Lower lobe of right lung (tissue), 2 donors: ENCODE measurements around the gene OR2T27. TPM values are rescaled to one million over a fixed set of nuclear protein-coding genes. Genes with fewer than 3 reads are reported as not detected.
"Not testable (repeated sequence)": the region's sequence is repeated elsewhere in the genome, so short reads cannot be mapped to it uniquely, and the experiment has no call there.

ENCODE experiments used
- ATAC-seq, 2 donors: fragments of 200-7000 bp; cut with Tn5 transposase; one replicate each; pipeline ENCODE4 v1.9.1; 2020 to 2022; ENCODE audit warnings: mild to moderate bottlenecking in 2 of 2, moderate library complexity in 2 of 2
- DNase-seq: peaks from one replicate; pipeline ENCODE4 v3.0.0-alpha.2; 2020
- H3K27ac ChIP-seq: fragments of 200-600 bp; one replicate; pipeline ENCODE4 v1.8.0; 2022
- H3K27me3 ChIP-seq: fragments of 200-600 bp; one replicate; pipeline ENCODE4 v1.8.0; 2022; ENCODE audit warnings: low read depth
- H3K36me3 ChIP-seq: fragments of 200-600 bp; one replicate; pipeline ENCODE4 v1.8.0; 2022; ENCODE audit warnings: mild to moderate bottlenecking
- H3K4me1 ChIP-seq: fragments of 200-600 bp; one replicate; pipeline ENCODE4 v1.8.0; 2022
- H3K4me3 ChIP-seq: fragments of 200-600 bp; one replicate; pipeline ENCODE4 v1.8.0; 2022; ENCODE audit warnings: mild to moderate bottlenecking
- H3K9me3 ChIP-seq: fragments of 200-600 bp; one replicate; pipeline ENCODE4 v1.8.0; 2022
- intact Hi-C: fragments of 100-400 bp; cut with DNase I; formaldehyde crosslinking; loops from one replicate; pipeline ENCODE4 v1.11.0; 2022
- total RNA-seq: library from RNA; stranded (reverse); fragmentation: NEBNext Ultra II Directional; extraction: Animal tissue kit (Norgen Biotek cat#: 25700); gene quantifications from one replicate; pipeline ENCODE4 v1.2.1, GENCODE V29; 2021
- TF ChIP-seq, protein P1 (sequence below): fragments of 200-600 bp; IDR thresholded peaks from one replicate; pipeline ENCODE4 v1.8.0; 2022; ENCODE audit warnings: antibody characterized with exemption, mild to moderate bottlenecking
- donor health status: DM: no; HTN: yes; CAD: no; lungs with severe emphysema.

Gene OR2T27
- total RNA-seq, 1 donor from 2014 or later: not detected

DNA sequence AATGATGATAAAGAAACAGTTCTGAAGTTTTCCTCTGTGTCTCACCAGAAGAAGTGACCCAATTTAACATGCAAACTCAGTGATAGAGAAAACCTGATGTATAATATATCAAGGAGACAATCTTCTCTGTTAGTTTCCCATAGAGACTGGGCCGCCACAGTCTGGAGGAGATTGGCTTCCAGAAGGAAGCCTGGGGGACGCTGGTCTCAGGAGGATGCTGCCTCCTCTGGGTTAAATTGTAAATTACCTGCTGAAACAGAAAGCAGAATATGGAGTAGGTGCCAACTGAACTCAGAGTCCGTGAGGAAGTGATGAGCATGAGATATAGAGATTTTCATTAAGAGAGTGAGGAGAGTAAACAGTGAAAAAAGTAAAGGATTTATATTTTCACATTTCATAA, 31.5 kb upstream of the OR2T27 start:
- Histone ChIP-seq H3K4me1 (no peaks in the 10 kb centered on the region), H3K4me3 (no peak overlapping the region), H3K27ac (no peak overlapping the region), H3K27me3 (no peaks in the 10 kb centered on the region), H3K36me3 (no peaks in the 10 kb centered on the region), H3K9me3 (no peaks in the 10 kb centered on the region)
- DNase-seq (no peak), ATAC-seq (no peak)
- TF ChIP-seq, protein P1, sequence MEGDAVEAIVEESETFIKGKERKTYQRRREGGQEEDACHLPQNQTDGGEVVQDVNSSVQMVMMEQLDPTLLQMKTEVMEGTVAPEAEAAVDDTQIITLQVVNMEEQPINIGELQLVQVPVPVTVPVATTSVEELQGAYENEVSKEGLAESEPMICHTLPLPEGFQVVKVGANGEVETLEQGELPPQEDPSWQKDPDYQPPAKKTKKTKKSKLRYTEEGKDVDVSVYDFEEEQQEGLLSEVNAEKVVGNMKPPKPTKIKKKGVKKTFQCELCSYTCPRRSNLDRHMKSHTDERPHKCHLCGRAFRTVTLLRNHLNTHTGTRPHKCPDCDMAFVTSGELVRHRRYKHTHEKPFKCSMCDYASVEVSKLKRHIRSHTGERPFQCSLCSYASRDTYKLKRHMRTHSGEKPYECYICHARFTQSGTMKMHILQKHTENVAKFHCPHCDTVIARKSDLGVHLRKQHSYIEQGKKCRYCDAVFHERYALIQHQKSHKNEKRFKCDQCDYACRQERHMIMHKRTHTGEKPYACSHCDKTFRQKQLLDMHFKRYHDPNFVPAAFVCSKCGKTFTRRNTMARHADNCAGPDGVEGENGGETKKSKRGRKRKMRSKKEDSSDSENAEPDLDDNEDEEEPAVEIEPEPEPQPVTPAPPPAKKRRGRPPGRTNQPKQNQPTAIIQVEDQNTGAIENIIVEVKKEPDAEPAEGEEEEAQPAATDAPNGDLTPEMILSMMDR: no peak
- intact Hi-C loops: no loop called here

DNA sequence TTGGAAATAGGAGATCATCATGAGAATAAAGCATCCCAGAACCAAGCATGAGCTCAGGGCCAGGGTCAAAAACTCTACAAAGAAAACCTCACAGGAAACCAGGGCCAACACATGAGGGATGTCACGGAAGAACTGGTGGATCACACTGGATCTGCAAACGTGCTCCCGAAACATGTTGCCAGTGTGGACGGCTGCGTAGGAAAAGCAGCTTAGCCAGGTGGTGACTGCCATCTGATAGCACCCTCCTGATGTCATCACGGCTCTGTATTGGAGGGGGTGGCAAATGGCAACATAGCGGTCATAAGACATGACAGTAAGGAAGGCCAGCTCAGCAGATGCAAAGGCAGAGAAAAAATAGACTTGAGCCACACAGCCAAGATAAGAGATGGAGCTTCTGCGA, 26.3 kb upstream of the OR2T27 start:
- H3K27me3 ChIP-seq: no peaks in the 10 kb centered on the region
- H3K36me3 ChIP-seq: no peaks in the 10 kb centered on the region
- H3K4me3 ChIP-seq: no peak overlapping the region
- DNase-seq (no peak), ATAC-seq (no peak)
- no peaks in the 10 kb centered on the region for H3K4me1 ChIP-seq
- no peaks in the 10 kb centered on the region for H3K9me3 ChIP-seq
- no peak overlapping the region for H3K27ac ChIP-seq
- intact Hi-C loops: no loop called here
- TF ChIP-seq, protein P1: no peak

DNA sequence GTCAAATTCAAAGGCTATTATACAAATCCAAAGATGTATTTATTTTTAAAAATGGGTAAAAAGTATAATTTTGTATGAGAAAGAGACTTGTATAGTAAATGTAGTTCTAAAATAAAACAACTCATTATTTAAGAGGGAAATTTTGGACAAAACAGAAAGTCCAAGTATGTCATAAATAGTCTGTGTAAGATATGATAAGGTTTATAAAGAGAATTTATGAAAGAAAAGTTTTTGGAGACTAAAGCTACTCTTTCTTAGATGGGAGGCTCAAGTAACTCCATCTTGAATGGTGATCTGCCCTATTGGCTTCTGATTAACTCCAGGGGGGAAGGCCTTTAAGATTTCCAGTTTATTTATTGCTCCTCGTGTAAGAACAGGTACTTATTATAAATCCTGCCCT, 14.7 kb upstream of the OR2T27 start:
- Histone ChIP-seq H3K4me3 (no peak overlapping the region), H3K9me3 (peaks cover 5% of the 10 kb centered on the region), H3K36me3 (no peaks in the 10 kb centered on the region), H3K27me3 (no peaks in the 10 kb centered on the region), H3K27ac (no peak overlapping the region), H3K4me1 (no peaks in the 10 kb centered on the region)
- TF ChIP-seq, protein P1: no peak
- ATAC-seq: no peak
- no peak for DNase-seq
- intact Hi-C loops: no loop called here

DNA sequence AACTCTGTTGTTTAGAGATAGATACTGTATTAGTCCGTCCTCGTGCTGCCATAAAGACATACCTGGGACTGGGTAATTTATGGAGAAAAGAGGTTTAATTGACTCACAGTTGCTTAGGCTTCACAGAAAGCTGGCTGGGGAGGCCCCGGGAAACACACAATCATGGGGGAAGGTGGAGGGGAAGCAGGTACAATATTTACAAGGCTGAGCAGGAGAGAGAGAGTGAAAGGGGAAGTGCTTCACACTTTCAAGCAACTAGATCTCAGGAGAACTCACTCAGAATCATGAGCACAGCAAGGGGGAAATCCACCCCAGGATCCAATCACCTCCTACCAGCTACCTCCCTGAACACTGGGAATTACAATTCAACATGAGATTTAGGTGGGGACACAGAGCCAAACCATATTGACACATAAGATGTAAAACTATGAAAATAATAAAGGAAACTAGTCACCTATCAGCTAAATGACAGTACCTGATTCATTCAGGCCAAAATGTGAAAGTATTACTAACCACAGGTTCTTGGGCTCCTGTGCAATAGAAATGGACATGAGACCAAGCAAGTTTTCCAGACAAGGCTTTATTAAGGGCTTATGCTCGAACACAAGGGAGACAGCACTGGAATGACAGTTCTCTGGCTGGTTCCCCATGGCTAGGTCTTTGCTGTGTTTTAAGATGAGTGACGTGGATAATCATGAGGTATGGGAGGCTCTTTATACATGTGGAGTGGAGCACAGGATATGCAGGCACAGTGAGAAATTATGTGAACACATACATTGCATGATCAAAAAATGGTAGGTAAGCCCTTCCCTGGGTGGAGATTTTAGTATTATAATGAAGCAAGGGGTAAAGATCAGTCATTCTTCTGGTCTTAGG, 8.4 kb upstream of the OR2T27 start:
- H3K4me3 ChIP-seq, H3K4me1 ChIP-seq, H3K36me3 ChIP-seq, H3K27me3 ChIP-seq, intact Hi-C loops, H3K9me3 ChIP-seq, H3K27ac ChIP-seq, ATAC-seq, DNase-seq: not testable (repeated sequence)

DNA sequence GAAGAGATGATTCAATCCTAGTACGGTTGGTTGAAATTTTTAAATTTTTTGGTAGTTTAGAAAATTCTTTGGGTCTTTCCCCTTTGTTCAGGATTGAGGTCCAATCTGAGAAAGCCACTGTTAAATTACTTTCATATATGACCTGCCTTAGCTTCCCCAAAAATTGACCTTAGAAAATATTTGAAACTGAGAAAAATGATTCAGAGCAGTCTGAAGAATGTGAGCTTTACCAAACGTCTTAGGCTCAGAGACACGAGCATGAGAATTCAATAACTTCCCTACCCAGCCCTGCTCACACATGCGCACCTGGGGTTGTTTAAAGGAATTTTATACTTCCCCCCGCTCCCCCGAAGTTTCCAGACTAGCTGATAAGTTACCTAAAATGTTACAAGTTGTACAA, 1.5 kb upstream of the OR2T27 start:
- intact Hi-C loops, H3K27me3 ChIP-seq, H3K36me3 ChIP-seq, H3K4me3 ChIP-seq, DNase-seq, ATAC-seq, H3K4me1 ChIP-seq, H3K9me3 ChIP-seq, H3K27ac ChIP-seq: not testable (repeated sequence)

DNA sequence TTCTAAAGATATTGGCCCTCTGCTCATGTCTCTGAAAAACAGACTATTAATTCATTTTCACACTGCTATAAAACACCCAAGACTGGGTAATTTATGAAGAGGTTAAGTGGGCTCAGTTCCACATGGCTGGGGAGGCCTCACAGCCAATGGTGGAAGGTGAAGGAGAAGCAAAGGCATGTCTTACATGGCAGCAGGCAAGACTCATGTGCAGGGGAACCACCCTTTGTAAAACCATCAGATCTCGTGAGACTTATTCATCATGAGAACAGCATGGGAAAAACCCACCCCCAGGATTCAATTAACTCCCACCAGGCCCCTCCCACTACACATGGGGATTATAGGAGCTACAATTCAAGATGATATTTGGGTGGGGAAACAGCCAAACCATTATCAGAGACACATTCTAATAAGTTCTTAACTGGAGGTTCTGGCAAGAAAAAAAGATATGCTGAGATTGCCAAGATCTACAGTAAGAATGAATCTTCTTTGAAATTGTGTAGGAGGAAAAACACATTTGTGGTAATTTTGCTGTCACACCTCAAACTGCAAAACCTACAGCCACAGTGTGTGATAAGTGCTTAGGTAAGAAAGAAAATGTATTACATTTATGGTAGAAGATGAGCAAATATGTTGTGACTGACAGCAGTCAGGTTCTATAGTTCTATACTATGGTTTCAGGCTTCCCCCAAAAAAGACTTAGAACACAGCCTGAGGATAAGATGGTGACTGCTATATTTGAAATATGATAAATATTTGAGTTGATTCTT, 6.4 kb downstream of the OR2T27 start:
- H3K4me3 ChIP-seq, H3K27ac ChIP-seq, DNase-seq, intact Hi-C loops, H3K9me3 ChIP-seq, H3K36me3 ChIP-seq, H3K4me1 ChIP-seq, H3K27me3 ChIP-seq, ATAC-seq: not testable (repeated sequence)

DNA sequence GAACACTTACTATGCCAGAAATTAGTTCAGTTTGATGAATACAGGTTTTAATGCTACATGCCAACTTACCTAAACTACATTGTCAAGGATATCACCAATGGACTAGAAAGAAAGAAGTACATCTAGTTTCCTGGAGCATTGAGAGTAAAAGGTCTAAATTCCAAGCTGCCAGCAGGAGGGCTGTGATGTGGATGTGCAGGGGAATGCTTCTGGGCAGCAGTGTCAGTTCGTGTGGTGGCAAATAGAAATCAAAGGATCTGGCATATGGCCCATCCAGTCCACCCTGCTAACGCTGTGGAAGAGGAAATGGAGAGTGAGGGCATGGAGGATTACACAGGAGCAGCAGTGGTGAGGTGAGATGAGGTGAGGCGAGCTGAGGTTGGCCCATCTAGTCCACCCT, 10.2 kb downstream of the OR2T27 start, which contains the start of gene OR2T35:
Gene OR2T35, minus strand, starts transcription at position 101 of the 400 bp plus-strand sequence. CDS start 6,020 bp downstream, outside the sequence.
- H3K9me3 ChIP-seq, ATAC-seq, H3K4me1 ChIP-seq, H3K36me3 ChIP-seq, H3K4me3 ChIP-seq, intact Hi-C loops, H3K27me3 ChIP-seq, DNase-seq, H3K27ac ChIP-seq: not testable (repeated sequence)

DNA sequence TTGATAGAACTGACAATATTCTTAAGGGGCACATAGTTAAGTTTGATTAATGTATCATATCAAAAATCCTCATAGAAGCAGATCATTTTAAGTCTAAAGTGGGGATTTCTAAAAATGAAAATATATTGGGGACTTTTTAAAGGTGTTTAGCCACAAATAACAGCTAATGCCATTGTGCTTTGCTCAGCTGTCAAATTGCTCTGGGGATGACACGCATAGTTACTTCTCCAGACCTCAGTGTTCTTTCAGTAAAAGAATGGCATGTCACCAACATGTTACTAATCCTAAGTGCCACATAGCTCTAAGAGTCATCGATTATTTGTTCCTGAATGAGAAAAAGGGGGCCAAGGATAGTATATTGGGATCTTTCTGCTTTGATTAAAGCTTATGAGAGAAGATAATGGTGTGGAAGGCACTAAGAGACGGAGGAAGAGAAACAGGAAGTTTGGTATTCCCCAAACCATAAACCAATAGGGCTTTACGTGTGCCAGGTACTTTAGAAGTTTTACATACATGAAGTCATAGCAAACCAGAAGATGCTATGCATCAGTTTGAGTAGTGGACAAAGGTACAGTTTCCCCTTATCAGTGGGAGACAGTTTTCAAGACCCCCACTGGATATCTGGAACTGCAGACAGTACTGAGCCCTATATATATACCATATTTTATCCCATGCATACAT, 12.2 kb downstream of the OR2T27 start:
- H3K4me1 ChIP-seq, intact Hi-C loops, DNase-seq, H3K4me3 ChIP-seq, H3K27me3 ChIP-seq, H3K9me3 ChIP-seq, H3K36me3 ChIP-seq, H3K27ac ChIP-seq, ATAC-seq: not testable (repeated sequence)

DNA sequence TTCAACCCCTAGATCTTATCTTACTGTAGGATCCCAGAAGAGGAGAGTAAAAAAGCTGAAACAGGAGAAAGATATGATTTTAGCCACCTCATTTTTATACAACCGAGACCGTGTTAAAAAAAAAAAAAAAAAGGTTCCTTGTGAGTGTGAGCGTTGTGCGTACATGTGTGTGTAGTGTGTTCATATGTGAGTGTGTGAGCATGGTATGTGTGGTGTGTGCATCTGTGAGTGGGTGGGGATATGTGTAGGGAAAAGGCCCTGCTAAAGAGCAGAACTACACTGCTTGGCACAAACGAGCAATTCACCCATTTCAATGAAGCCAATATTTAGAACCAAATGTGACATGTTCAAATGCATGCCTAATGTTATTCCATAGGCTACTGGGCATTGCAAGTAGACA, 13.7 kb downstream of the OR2T27 start:
- H3K4me1 ChIP-seq, H3K27me3 ChIP-seq, H3K27ac ChIP-seq, intact Hi-C loops, H3K4me3 ChIP-seq, DNase-seq, H3K36me3 ChIP-seq, H3K9me3 ChIP-seq, ATAC-seq: not testable (repeated sequence)

DNA sequence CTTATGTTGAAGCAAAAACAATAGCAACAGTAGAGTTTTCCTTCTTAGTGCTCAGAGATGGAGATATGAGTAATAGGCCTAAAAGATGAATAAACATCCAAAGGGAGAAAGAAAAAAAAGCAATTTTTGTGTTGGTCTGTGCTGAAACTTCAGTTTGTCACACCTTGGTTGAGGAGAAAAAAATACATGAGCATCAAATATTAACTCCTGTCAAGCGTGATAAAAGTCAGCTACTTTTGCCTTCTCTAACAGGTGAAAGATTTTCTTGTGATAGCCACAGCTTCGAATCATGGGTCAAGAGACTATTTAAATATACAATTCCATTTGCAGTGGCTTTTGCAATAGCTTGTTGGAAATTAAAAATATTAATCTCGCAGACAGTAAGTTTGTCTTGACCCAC, 14.4 kb downstream of the OR2T27 start:
- H3K36me3 ChIP-seq, H3K27me3 ChIP-seq, H3K4me3 ChIP-seq, H3K4me1 ChIP-seq, H3K27ac ChIP-seq, ATAC-seq, H3K9me3 ChIP-seq, DNase-seq, intact Hi-C loops: not testable (repeated sequence)
